Stimulated activated effector memory CD8-positive, alpha-beta T cell treated with anti-CD3 and anti-CD28 coated beads, Interleukin-12 subunit alpha, Interleukin-12 subunit beta, amount 100 ng/mL, for 72 hours (primary cell): ENCODE results near the gene PACS1.

Experiments
- ATAC-seq: fragments of 150-1000 bp; cut with Tn5 transposase; 2 replicates; pipeline ENCODE4 v1.10.0; 2021
- DNase-seq, 2 donors: peaks; one replicate each; pipeline ENCODE4 v3.0.0; 2021 to 2022; ENCODE audit warnings: low spot score in 2 of 2
- H3K27ac Mint-ChIP-seq: one replicate; pipeline ENCODE4 v1.8.0; 2022; ENCODE audit warnings: mild to moderate bottlenecking, mixed read lengths
- H3K36me3 Mint-ChIP-seq: one replicate; pipeline ENCODE4 v1.8.0; 2022; ENCODE audit warnings: mild to moderate bottlenecking, mixed read lengths
- H3K4me1 Mint-ChIP-seq: one replicate; pipeline ENCODE4 v1.8.0; 2022; ENCODE audit warnings: mixed read lengths
- H3K4me3 Mint-ChIP-seq: one replicate; pipeline ENCODE4 v1.8.0; 2022; ENCODE audit warnings: mild to moderate bottlenecking, mixed read lengths
- H3K9me3 Mint-ChIP-seq: one replicate; pipeline ENCODE4 v1.8.0; 2022; ENCODE audit warnings: mixed read lengths

PACS1 gene

DNA sequence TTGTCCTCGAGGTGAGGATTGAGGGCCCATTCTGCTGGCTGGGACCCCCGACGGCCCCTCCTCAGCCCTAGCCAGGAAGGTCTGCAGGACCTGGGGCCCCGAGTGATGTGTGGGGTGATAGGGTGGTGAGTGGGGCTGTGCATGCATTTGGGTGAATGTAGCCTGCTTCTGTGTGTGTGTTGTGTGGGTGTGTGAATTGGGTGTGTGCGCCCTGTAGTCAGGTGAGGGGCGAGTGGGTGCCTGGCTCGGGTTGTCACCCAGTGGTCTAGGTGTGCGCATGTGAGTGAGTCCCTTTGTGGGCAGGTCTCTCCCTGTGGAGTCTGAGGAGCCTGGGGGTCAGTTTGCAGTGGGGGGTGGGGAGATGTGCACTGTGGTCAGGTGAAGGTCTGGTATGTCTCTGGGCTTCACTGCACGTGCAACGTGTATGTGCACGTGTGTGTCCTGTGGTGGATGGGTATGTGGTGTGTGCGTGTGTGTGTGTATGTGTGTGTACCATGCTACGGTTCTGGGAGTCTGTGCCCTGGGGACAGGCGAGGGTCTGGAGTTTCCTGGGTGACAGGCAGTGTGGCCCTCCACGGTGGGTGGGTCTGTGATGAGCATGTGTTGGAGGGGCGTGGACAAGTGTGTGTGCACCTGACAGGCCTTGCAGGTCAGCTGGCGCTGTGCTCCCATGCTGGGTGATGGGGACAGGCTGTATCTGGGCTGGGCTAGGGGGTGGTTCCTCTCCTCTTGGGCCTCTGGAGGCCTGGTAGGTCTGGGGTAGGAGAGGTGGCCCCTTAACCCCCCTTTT is 222.7 kb downstream of the PACS1 start:
- H3K9me3 Mint-ChIP-seq, result no peaks in the 10 kb centered on the region
- H3K36me3 Mint-ChIP-seq, result peaks cover 21% of the 10 kb centered on the region
- DNase-seq, result no peak
- H3K4me1 Mint-ChIP-seq, result peaks cover 45% of the 10 kb centered on the region
- peak overlapping the region; percentile 35 for H3K4me3 Mint-ChIP-seq
- no peak for ATAC-seq
- H3K27ac Mint-ChIP-seq, result peak overlapping the region; percentile 15

DNA sequence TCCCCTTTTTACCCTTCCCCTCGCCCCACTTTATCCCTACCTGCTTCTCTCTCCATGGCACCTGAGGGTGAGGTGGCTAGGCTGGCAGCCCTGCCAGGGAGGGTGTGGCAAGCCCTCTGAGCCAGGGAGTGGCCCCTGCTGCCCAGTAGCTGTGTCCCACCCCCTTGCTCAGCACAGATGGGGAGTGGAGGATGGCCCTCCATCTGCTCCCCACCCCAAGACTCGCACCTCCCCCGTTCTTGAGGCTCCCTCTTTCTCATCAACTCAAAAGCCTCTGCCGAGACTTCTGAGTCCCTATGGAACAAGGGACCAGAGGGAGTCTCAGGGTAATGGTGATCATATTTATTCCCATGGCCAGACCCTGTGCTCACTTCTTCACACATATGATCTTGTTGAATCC is 223.3 kb downstream of the PACS1 start:
- Mint-ChIP-seq H3K4me1 (peaks cover 39% of the 10 kb centered on the region), H3K9me3 (no peaks in the 10 kb centered on the region), H3K36me3 (peaks cover 14% of the 10 kb centered on the region), H3K27ac (no peak overlapping the region), H3K4me3 (peak overlapping the region; percentile 35)
- ATAC-seq, result no peak
- no peak for DNase-seq

DNA sequence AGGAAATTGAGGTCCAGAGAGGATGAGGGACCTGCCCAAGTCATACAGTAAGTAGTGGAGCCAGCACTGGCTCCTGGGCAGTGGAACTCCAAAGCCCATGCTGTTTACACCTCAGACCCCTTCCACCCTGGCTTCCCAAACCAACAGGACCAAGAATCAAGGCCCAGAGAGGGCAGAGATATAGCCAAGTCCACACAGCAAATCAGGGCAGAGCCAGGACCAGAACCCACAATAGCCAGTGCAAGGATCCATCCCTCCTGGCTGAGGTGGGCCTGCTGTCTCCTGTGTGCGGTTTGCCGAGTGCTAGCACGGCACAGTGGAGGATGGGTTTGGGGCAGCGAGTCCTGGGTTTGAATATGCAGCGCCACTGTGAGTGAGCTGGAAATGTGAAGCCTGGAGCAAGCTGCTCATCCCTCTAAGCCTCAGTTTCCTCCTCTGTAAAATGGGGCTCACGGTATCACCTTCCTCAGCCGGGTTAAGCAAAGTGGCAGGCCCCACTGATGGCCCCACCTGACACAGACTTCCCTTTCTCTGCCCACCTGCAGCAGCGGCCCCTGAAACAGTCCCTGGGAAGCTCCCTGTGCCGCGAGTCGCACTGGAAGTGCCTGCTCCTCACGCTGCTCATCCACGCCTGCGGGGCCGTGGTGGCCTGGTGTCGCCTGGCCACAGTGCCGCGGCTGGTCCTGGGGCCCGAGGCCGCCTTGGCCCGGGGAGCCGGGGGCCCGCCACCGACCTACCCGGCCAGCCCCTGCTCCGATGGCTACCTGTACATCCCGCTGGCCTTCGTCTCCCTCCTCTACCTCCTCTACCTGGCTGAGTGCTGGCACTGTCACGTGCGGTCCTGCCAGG is 223.9 kb downstream of the PACS1 start:
- H3K27ac Mint-ChIP-seq, result no peak overlapping the region
- H3K36me3 Mint-ChIP-seq, result peaks cover 8% of the 10 kb centered on the region
- H3K9me3 Mint-ChIP-seq, result no peaks in the 10 kb centered on the region
- H3K4me3 Mint-ChIP-seq, result no peak overlapping the region
- peaks cover 35% of the 10 kb centered on the region for H3K4me1 Mint-ChIP-seq
- no peak for ATAC-seq
- DNase-seq, result no peak
